Endothelial cell of umbilical vein (primary cell): ENCODE data around the gene SLC39A11. TPM values are rescaled to one million over a fixed set of nuclear protein-coding genes. Genes with fewer than 3 reads are reported as not detected.

Experiments used
- BruUV-seq: library from RNA; stranded (reverse); fragments of 400-500 nt; replicated peaks from 2 replicates; lab custom pipeline; 2021; lab: Mats Ljungman, UMichigan
- CTCF ChIA-PET: fragments of 300-600, 350-600 bp; sonication (Branson Sonifier 250); formaldehyde crosslinking; loops from one replicate; lab custom pipeline; 2021; ENCODE audit warnings: antibody characterized with exemption, inconsistent platforms; lab: Charles Lee
- POLR2A ChIA-PET: fragments of 300-600, 350-600 bp; sonication (Branson Sonifier 250); formaldehyde crosslinking; loops from one replicate; lab custom pipeline; 2021; ENCODE audit warnings: antibody characterized with exemption, inconsistent platforms; lab: Charles Lee
- DNase-seq: peaks from one replicate; pipeline ENCODE4 v3.0.0-alpha.2; 2011; ENCODE audit warnings: low read depth, low spot score
- FAIRE-seq: peaks from 2 replicates; lab custom pipeline; 2011; peaks lifted over from hg19 to GRCh38; lab: Jason Lieb, UNC
- H2AFZ ChIP-seq: 2 replicates; pipeline ENCODE4 v1.6.0; 2012; ENCODE audit warnings: low read depth, low read length, control low read depth, inconsistent platforms
- H3K27ac ChIP-seq: 2 replicates; pipeline ENCODE4 v1.5.1; 2011; ENCODE audit warnings: low read depth, mild to moderate bottlenecking, control low read depth, low read length, moderate library complexity; ENCODE audit not compliant: insufficient read depth
- H3K27me3 ChIP-seq, 2 experiments: 2 replicates each; pipeline versions ENCODE4 v1.6.0 to v1.6.1; 2011; ENCODE audit warnings: low read length in 2 of 2, mixed read lengths in 1 of 2; ENCODE audit not compliant: control insufficient read depth in 2 of 2, insufficient read depth in 2 of 2
- H3K36me3 ChIP-seq, 2 experiments: 2 replicates in 1 of 2; 3 replicates in 1 of 2; pipeline ENCODE4 v1.5.1; 2011; ENCODE audit warnings: low read length in 2 of 2, mild to moderate bottlenecking in 1 of 2, moderate library complexity in 1 of 2; ENCODE audit not compliant: control insufficient read depth in 2 of 2, insufficient read depth in 2 of 2; ENCODE audit errors: extremely low read depth in 1 of 2
- H3K4me1 ChIP-seq: 3 replicates; pipeline ENCODE4 v1.5.1; 2011; ENCODE audit warnings: mild to moderate bottlenecking, low read length; ENCODE audit not compliant: control insufficient read depth, insufficient read depth; ENCODE audit errors: extremely low read depth
- H3K4me2 ChIP-seq: 2 replicates; pipeline ENCODE4 v1.6.1; 2011; ENCODE audit warnings: low read length, control low read depth, mixed read lengths; ENCODE audit not compliant: insufficient read depth
- H3K4me3 ChIP-seq, 3 experiments: fragments of 200-600 bp in 1 of 3; sonication (generic), shearing (Covaris generic) in 1 of 3; replicated peaks in 1 of 3; 2 replicates each; pipeline ENCODE4 v1.5.1; 2011 to 2016; ENCODE audit warnings: control low read depth in 3 of 3, low read length in 3 of 3, mild to moderate bottlenecking in 2 of 3, inconsistent platforms in 1 of 3, low read depth in 1 of 3, moderate library complexity in 1 of 3; ENCODE audit not compliant: insufficient read depth in 1 of 3
- H3K79me2 ChIP-seq: 2 replicates; pipeline ENCODE4 v1.6.0; 2012; ENCODE audit warnings: low read length, inconsistent platforms; ENCODE audit not compliant: control insufficient read depth, insufficient read depth
- H3K9ac ChIP-seq: replicated peaks from 2 replicates; pipeline ENCODE3; 2011; ENCODE audit warnings: low read length, control low read depth; ENCODE audit not compliant: insufficient read depth; ENCODE audit errors: extremely low read depth
- H3K9me1 ChIP-seq: replicated peaks from 3 replicates; pipeline ENCODE4 v1.6.0; 2011; ENCODE audit warnings: mild to moderate bottlenecking, low read length; ENCODE audit not compliant: control insufficient read depth, insufficient read depth; ENCODE audit errors: extremely low read depth
- H3K9me3 ChIP-seq: replicated peaks from 2 replicates; pipeline ENCODE4 v1.5.1; 2012; ENCODE audit warnings: low read length, inconsistent platforms; ENCODE audit not compliant: control insufficient read depth, insufficient read depth
- H4K20me1 ChIP-seq: replicated peaks from 2 replicates; pipeline ENCODE3; 2011; ENCODE audit warnings: mild to moderate bottlenecking, low read length; ENCODE audit not compliant: control insufficient read depth, insufficient read depth; ENCODE audit errors: extremely low read depth
- CTCF ChIP-seq, 2 donors: IDR thresholded peaks; 1 replicate in 1 of 2; 2 replicates in 1 of 2; pipeline ENCODE4 v1.5.1; 2011; ENCODE audit warnings: low read length in 2 of 2, mild to moderate bottlenecking in 2 of 2, moderate library complexity in 2 of 2, control low read depth in 1 of 2, inconsistent platforms in 1 of 2, low read depth in 1 of 2; ENCODE audit not compliant: insufficient read depth in 1 of 2; ENCODE audit errors: extremely low read depth in 1 of 2
- EZH2 ChIP-seq: IDR thresholded peaks from 2 replicates; pipeline ENCODE4 v1.6.1; 2012; ENCODE audit warnings: borderline replicate concordance, low read depth, mild to moderate bottlenecking, moderate library complexity, low read length, inconsistent platforms; ENCODE audit not compliant: severe bottlenecking
- FOS ChIP-seq: IDR thresholded peaks from 2 replicates; pipeline ENCODE4 v1.6.1; 2011; ENCODE audit warnings: mild to moderate bottlenecking, low read length, moderate library complexity, borderline replicate concordance; ENCODE audit not compliant: insufficient read depth
- GATA2 ChIP-seq: IDR thresholded peaks from 2 replicates; pipeline ENCODE4 v1.7.0; 2011; ENCODE audit warnings: low read depth, mild to moderate bottlenecking, moderate library complexity, mixed read lengths, low read length; ENCODE audit not compliant: insufficient read length, insufficient read depth
- JUN ChIP-seq: IDR thresholded peaks from 2 replicates; pipeline ENCODE4 v1.6.1; 2011; ENCODE audit warnings: borderline replicate concordance, low read depth; ENCODE audit not compliant: insufficient read length, insufficient read depth
- MAX ChIP-seq: IDR thresholded peaks from 2 replicates; pipeline ENCODE4 v1.6.1; 2011; ENCODE audit not compliant: insufficient read depth, insufficient read length
- MYC ChIP-seq: IDR thresholded peaks from one replicate; pipeline ENCODE4 v1.6.1; 2011; ENCODE audit warnings: mild to moderate bottlenecking, low read depth, low read length
- POLR2A ChIP-seq: IDR thresholded peaks from 2 replicates; pipeline ENCODE4 v1.6.1; 2012; ENCODE audit warnings: low read depth, mild to moderate bottlenecking, control low read depth, low read length
- POLR2AphosphoS5 ChIP-seq: IDR thresholded peaks from 2 replicates; pipeline ENCODE4 v1.6.1; 2012; ENCODE audit warnings: low read depth, mild to moderate bottlenecking, control low read depth, low read length, moderate library complexity; ENCODE audit not compliant: insufficient read depth
- dilution Hi-C: fragments of 300-500 bp; cut with MboI; formaldehyde crosslinking; loops from one replicate; pipeline ENCODE4 v1.15.0; 2019; ENCODE audit warnings: low sequenced_read_pairs; ENCODE audit not compliant: extremely low pct_ligation_motif_present
- intact Hi-C: fragments of 100-400 bp; cut with micrococcal nuclease; formaldehyde crosslinking; loops from one replicate; pipeline ENCODE4 v1.10.0; 2022
- polyA plus RNA-seq, 4 experiments: library from polyadenylated mRNA; depleted of rRNA in 3 of 4; stranded (reverse) in 3 of 4; unstranded in 1 of 4; fragments of >200 nt; gene quantifications; 2 replicates each; pipeline versions ENCODE4 v1.2.1 to v1.2.3, GENCODE V29; 2011 to 2012; ENCODE audit warnings: missing spikeins in 1 of 4
- total RNA-seq: library from RNA; stranded (reverse); gene quantifications from 2 replicates; pipeline ENCODE4 v1.2.3, GENCODE V29; 2021

Gene SLC39A11
- total and polyA plus RNA-seq, 2 donors (not counting 3 experiments of a cell fraction or from before 2014, with no cell fraction given) = 8.1 to 11.9 TPM

- H3K4me2 ChIP-seq = no peak overlapping the region
- H4K20me1 ChIP-seq = no peaks in the 10 kb centered on the region
- intact Hi-C loops = no loop called here
- no peak overlapping the region for H3K4me3 ChIP-seq
- no peak overlapping the region for H3K9ac ChIP-seq
- peaks cover 2% of the 10 kb centered on the region for H3K9me3 ChIP-seq
- POLR2A ChIA-PET = no interaction called here
- no peak overlapping the region for H3K27ac ChIP-seq
- CTCF ChIA-PET = interaction anchor here (0.6 kb wide), 2 partner anchors 16 to 51 kb away, joined by 3 read pairs; no protein-coding TSS in a partner anchor
- H3K4me1 ChIP-seq = no peaks in the 10 kb centered on the region
- no peak for TF ChIP-seq CTCF (IDR thresholded peaks at IDR 0.05; ENCODE audit: extremely low read depth in 1 of 2, insufficient read depth in 1 of 2, low read depth in 1 of 2, low read length in 2 of 2)
- TF ChIP-seq GATA2 = no peak
- TF ChIP-seq JUN = no peak
- no peak for TF ChIP-seq FOS
- no peak for TF ChIP-seq POLR2AphosphoS5
- no peak for TF ChIP-seq MYC
- no peak for TF ChIP-seq EZH2
- TF ChIP-seq MAX = no peak
- no peak for TF ChIP-seq POLR2A
- no peaks in the 10 kb centered on the region for H3K27me3 ChIP-seq
- no peak for DNase-seq
- no peak for FAIRE-seq
- H2AFZ ChIP-seq = no peak overlapping the region
- no peaks in the 10 kb centered on the region for H3K36me3 ChIP-seq
- H3K79me2 ChIP-seq = no peaks in the 10 kb centered on the region
- no TSS peak for BruUV-seq
- H3K9me1 ChIP-seq = no peaks in the 10 kb centered on the region
- dilution Hi-C loops = no loop called here
Measured at GRCh38 chr17:72648702-72649101, 443.8 kb downstream of the SLC39A11 start.
